GM15510 (cell line): Measurements from ENCODE around the gene RFFL.

Source experiments
- POLR2A ChIP-seq: IDR thresholded peaks from 3 replicates; pipeline ENCODE4 v1.6.1; 2011; ENCODE audit warnings: borderline replicate concordance; ENCODE audit not compliant: insufficient read length; ENCODE audit errors: extremely low read depth

The RFFL gene

DNA sequence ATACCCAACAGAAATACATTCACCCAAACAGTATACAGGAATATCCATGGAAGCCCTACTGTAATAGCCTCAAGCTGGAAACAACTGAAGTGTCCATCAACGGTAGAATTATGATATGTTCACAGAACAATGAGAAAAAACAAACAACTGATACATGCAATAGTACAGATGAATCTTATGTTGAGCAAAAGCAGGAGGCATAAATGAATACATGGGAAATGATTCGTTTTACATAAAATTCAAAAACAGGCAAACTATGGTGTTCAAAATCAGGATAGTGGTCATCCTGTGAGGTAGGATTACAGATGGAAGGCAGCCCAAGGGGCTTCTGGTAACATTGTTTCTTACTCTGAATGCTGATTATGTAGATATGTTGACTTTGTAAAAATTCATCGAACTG is 25.1 kb downstream of the RFFL start:
- TF ChIP-seq POLR2A: no peak

- TF ChIP-seq POLR2A: no peak
Measured at GRCh38 chr17:35030780-35031179, 32.7 kb downstream of the RFFL start.

DNA sequence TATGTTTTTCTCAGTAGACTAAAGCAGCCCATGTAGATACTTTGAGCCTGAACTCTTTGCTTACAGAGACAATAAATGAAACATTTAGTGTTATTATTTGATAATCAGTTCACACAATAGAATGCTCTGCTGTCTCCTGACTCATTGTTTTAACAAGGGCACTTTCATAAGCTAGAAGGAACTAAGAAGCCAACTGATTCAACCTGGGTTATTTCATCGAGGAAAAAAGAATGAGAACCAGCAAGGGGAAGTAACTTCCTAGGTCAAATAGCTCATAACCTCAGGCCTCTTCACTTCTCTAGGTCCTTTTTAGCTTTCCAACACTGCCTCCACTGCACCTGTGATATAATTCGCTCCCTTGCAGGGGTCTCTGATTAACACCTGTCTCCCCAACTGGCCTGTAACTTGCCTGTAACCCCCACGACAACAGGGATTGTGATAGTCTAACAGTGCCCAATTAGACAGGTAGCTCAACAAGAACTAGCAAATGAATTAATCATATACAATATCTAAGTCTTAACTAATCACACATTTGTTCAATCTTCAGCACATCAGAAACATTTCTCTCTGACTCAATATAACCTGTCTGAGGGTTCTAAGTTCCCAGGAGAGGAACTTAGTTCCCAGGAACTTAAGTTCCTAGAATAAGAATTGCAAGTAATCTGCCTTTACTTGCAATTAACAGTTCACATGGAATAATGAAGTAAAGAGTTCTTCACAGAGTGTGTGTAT is 34.8 kb downstream of the RFFL start:
- no peak for TF ChIP-seq POLR2A

DNA sequence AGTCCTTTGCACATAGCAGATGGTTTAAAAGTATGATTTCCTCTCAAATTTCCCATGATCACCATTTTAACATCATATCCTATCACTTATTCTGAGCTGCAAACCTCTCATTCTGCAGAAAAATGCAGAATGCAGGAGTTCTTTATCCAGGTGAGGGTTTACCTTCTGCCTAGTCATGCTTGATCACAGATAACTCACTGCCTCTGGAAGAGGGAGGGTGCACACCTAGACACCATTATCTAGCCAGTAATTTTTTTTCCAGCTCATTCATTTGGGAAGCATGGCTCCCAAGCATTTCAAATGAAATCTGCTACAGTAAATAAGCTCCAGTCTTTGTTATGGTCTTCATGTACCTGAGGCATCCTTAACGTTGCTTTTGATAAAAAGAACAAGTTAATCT is 38.0 kb downstream of the RFFL start:
- TF ChIP-seq POLR2A: no peak

DNA sequence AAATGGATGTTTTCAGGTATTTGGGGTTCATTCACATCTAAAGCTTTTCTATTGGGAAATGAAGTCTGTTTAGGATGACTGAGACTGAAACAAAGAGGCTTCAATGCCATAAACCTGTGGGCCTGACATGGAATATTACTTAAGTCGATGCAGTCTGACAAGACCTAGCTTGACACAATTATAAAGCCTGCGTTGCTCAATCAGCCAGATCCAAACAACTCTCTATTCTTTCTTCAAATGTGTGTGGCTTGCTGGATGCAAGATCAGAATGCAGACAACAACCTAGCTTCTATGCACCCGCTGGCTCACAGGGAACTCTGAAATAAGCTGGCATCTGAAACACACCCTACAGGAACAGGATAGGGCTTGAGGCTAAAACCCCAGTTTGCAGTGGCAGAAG is 40.0 kb downstream of the RFFL start:
- no peak for TF ChIP-seq POLR2A

DNA sequence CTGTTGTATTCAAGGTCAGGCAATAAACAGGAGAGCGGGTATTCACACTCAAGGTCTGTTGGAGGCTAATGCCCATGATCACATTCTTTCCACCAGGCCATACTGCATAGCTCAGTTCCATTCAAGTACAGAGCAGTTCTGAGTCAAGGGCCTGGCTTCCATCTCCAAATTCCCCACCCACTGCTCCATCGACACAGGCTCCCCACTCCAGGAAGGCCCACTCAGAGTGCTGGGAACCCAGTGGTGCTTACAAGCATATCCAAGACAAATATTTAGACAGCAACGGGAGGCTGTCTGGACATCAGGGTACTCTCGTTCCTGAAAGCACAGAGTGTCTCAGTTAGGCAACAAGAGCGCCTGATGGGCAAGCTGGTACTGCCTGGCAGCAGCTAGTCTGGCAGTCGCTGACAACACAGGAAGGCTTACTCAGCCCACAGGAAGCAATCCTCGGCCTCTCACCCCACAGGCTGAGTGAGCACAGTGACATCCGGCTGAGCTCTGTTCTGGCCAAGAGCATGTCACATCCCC is 40.9 kb downstream of the RFFL start:
- TF ChIP-seq POLR2A: no peak

DNA sequence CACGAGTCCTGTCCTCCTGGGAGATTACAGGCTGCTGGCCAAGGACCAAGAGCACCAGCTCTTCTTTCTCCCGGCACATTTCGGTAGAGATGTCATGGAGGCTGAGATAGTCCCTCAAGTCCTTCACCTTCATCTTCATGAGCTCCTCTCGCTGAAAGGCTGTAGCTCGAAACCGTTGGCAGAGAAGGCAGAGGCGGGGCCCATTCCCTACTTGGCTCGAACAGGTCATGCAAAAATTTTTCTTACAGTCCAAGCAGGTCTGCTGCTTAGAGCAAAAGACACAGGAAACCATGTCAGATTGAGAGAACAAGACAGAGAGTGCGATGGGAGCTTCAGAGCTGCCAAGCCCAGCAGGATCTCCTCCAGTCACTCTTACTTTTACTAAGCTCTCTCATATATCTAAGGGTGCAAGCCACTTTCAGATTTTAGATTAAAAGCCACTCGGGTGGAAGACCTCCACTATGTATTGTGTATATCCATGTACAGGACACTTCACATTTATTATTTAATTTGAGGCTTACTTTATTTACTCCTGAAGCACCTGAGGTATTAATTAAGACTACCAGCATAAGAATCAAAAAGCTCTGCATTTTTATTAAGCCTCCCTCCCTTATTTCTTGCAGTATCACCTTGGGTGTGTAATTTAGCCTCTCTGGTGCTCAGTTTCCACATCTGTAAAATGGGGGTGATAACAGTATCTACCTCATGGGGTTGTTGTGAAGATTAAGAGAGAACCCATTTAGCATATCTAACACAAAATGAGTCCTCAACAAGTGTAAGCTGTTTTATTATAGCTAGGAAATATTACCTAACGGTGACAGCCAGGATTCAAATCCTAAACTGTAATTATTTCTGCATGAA is 41.8 kb downstream of the RFFL start:
- TF ChIP-seq POLR2A: no peak

DNA sequence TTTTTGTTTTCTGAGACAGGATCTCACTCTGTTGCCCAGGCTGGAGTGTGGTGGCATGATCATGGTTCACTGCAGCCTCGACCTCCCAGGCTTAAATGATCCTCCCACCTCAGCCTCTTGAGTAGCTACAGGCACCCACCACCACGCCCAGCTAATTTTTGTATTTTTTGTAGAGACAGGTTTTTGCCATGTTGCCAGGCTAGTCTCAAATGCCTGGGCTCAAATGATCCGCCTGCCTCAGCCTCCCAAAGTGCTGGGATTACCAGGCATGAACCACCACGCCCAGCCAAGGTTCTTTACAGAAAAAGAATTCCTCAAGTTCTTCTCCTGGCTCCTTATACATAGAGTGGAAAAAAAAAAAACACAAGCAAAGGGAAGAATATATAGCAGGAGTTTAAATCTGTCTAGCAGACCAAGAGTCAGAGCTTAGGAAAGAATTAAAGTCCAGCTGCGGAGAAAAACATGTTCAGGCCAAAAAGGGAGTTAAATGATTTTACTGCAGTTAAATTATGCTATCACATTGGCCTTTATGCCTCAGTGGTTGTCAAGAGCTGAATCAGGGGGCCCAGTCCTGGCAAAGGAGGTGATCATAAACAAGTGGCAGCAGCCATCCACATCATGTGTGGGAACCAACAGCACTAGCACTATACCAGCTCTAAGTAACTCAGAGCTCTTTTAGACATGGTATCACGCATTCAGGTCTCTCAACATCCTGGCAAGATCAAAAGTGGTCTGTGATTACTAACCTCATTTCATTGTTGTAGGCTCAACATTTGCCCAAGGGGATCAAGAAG is 43.9 kb downstream of the RFFL start:
- TF ChIP-seq POLR2A: no peak

DNA sequence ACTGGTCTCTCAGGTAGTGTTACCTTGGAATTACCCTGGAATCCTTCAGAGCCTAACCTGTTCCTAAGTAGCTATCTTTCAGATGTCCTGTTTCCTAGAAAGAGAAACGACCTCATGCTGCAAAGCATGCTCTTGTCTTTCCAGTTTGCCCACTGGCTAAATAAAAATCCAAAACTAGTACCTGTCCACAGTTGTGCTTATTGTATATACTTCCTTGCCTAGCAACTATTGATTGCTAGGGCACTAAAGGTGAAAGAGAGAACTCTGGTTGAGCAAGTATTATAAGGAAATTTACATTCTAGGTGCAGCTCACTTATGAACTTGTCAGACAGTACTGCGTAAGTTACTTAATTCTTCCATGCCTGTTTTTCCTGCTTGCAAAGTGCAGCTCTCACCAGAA is 44.7 kb downstream of the RFFL start:
- TF ChIP-seq POLR2A: no peak

- TF ChIP-seq POLR2A: no peak
Measured at GRCh38 chr17:35017021-35017420, 46.5 kb downstream of the RFFL start.

DNA sequence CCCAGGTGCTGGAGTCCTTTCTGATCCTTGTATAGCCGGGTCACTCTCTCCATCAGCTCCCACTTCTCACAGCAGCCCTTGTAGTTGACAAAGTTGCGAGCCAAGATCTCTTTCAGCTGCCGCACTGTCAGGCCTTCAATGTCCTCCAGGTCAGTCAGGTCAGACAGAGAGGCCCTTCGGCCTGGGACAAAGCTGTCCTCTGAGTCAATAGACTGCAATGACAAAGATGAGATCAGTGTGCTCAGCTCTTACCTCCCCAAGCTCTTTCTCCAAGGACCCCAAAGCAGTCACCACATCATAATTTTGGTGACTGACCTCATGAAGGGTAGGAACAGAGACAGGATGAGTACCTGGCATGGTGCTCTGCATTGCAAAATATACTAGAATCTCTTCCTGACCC is 47.1 kb downstream of the RFFL start:
- TF ChIP-seq POLR2A: no peak

GRCh38 chr17:35011671-35012216 is 51.8 kb downstream of the RFFL start:
- no peak for TF ChIP-seq POLR2A

GRCh38 chr17:35010093-35010492 is 53.4 kb downstream of the RFFL start:
- no peak for TF ChIP-seq POLR2A

GRCh38 chr17:35006961-35007360 is 56.5 kb downstream of the RFFL start:
- TF ChIP-seq POLR2A: no peak

DNA sequence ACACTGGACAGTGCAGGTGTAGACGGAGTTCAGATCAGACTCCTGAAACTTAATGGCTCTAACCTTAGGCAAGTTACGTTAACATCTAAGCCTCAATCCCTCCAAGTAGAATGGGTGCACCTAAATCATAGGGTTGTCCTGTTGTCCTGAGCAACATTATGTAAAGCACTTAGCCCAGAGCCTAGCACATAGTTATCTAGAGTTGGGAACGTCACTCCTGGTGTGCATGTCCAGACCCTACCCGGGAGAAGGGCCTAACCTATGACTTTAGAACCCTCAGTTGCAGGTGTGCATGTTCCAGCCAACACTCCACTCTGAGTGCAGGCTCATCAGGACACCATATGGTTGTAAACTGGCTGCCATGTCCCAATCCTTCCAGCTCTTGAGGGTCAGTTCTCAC is 57.2 kb downstream of the RFFL start:
- TF ChIP-seq POLR2A: no peak
